ENCODE results near the gene GRK4.
"Not testable (repeated sequence)": the region's sequence is repeated elsewhere in the genome, so short reads cannot be mapped to it uniquely, and the experiment has no call there.

Gene GRK4

DNA sequence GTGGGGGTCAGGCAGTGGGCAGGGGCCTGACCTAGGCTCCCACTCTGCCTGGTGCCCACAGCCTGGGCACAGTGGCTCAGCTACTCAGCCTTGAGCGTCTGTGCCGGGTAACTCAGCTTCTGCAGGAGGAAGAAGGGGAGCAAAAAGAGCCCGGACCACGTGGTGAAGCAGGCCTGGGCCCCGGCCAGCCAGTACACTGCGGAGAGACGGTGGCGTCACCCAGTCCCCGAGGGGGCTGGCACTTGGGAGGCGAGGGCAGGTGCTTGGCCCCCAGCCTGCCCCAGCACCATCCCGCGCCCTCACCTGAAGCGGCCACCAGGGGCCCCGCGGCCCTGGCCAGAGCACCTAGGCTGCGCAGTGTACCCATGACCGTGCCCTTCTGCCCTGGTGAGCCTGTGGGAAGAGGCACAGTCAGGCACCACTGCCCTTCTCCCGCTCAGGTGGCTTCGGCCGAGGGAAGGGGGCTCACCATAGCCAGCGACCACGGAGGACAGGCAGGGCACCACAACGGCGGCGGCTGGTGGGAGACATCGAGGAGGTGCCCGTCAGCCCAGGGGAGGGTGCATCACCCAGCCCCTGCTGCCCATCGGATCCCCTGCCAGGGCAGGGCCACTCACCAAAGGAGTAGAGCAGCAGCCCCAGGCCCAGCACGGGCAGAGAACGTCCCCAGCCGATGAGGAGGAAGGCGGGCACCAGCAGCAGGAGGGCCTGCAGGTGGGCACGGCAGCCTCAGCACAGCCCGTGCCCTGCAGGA is 32.4 kb upstream of the GRK4 start:
- no peak for DNase-seq (ENCODE audit: low spot score)

DNA sequence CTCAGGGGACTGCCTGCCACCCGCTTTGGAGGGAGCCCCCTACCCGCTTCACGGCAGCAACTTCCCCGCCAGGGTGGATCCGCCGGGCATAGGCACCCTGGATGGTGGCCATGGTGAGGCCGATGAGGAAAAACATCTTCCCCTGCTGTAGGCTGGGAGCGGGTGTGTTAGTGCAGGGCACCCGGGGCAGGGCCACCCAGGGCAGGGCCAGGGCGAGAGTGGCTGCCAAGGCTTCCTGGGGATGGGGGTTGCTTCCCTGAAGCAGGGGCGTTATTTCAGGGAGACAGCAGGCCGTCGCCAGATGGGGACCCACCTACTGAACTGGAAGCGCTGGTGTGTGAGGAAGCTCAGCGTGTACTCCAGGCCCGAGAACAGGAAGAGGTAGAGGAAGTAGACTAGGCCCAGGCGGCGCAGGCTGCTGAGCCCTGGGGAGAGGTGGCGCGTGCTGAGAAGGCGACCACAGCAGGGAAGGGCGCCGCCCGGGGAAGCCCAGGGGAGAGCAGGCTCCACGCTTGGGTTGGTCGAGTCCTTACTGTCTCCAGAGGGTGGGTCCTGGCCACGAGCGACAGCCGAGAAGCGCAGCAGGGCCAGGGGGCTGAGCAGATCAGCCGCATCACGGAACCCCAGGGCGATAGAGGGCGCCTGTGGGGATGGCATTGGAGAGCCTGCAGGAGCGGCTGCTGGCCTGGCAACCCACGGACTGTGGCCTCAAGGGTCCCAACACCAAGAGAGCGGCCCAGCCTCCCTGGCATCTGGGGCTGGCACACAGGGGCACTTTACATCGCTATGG is 31.7 kb upstream of the GRK4 start:
- no peak for DNase-seq (ENCODE audit: low spot score)

DNA sequence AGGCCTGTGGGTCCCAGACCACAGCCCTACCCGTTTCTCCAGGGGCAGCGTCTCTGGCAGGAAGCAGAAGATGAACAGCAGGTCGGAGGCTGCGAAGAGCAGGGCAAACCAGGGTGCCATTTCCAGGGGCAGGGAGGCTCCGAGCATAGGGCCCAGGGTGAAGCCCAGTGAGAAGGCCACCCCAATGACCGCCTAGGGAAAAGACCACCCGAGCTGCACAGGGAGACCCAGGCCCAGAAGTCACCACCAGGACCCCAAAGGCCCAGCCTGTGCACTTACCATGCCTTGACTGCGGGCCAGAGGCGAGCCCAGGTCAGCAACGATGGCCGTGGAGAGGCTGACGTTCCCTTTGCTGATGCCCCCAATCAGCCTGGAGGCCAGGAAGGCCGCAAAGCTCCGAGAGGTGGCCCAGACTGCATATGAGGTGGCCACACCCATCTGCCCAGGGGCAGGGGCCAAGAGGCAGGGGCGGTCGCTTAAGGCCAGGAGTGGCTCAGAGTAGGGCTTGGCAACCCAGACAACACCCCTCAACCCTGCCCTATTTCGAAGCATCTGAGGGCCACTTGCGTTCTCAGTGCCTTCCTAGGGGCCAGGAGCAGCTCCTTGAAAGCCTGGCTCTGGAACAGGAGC is 30.9 kb upstream of the GRK4 start:
- DNase-seq (ENCODE audit: low spot score) = no peak

DNA sequence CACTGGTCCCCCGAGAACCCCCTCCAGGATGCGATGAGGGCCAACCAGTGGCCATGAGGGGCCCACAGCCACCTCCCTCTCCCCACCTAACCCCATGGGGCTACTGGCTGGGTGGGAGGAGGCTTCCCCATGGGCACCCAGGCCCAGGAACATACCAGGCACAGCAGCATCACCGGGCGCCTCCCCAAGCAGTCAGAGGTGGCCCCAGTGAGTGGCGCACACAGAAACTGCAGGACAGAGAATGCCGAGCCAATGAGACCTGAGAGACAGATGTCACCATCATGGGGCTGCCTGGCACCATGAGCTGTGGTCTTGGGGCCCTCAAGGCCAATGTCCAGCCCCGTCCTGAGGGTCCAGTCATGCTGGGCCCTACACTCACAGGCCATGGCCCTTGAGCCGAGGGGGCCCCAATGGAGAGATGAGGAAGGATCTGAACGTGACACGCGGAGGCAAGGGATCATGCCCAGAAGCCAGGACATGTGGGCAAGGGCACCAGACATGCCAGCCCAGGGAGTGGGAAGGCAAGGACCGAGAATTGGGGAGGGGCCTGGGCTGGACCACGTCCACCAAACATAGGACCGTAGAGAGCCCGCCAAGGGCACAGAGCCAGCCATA is 30.3 kb upstream of the GRK4 start:
- DNase-seq (ENCODE audit: low spot score) = no peak

DNA sequence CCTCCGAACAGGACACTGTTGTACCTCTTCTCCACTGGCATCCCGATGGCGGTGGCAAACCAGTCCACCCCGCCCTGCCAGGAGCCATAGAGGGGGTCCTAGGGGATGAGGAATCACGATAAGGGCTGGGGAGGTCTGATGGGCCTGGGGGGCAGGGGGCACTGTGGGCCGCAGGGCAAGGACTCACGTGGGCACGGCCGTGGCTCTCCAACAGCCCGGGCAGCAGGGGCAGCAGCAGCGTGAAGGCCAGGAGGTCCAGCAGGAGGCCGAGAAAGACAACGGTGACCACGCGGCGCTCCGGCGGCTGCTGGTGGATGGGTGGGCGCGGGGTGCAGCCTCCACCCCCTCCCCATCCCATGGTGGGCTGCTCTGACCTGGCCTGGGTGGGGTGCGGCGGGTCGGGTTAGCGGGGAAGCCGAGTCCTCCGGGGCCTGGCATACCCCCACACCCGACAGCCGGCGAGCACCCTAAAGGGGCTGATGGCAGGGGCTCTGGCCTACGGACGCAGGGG is 29.8 kb upstream of the GRK4 start:
- DNase-seq (ENCODE audit: low spot score) = no peak

DNA sequence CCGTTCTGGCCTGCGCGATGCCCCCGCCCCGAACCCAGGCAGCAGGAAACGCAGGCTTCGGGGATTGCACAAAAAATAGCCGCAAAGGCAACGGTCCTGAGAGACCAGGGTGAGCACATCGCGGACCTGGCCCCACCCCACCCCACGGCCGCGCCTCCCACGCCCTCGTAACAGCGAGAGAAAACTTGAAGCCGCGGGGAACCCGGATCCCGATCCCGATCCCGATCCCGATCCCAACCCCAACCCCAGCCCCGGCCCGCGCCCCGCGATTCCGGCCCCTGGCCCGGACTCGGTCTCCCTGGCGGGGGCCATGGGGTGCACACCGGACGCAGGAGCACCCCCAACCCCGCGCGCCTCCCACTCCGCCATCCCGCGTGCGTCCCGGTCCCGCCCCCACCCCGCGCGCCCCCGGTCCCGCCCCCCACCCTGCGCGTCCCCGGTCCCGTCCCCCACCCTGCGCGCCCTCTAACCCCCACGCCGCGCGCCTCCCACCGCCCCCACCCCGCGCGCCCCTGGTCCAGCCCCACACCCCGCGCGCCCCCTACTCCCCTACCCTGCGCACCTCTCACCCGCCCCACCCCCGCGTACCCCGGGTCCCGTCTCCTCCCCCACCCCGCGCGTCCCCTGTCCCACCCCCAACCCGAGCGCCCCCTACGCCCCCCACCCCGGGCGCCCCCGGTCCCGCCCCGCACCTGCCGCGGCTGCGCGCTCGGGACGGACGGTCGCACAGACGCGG is 29.1 kb upstream of the GRK4 start:
- no peak for DNase-seq (ENCODE audit: low spot score)

DNA sequence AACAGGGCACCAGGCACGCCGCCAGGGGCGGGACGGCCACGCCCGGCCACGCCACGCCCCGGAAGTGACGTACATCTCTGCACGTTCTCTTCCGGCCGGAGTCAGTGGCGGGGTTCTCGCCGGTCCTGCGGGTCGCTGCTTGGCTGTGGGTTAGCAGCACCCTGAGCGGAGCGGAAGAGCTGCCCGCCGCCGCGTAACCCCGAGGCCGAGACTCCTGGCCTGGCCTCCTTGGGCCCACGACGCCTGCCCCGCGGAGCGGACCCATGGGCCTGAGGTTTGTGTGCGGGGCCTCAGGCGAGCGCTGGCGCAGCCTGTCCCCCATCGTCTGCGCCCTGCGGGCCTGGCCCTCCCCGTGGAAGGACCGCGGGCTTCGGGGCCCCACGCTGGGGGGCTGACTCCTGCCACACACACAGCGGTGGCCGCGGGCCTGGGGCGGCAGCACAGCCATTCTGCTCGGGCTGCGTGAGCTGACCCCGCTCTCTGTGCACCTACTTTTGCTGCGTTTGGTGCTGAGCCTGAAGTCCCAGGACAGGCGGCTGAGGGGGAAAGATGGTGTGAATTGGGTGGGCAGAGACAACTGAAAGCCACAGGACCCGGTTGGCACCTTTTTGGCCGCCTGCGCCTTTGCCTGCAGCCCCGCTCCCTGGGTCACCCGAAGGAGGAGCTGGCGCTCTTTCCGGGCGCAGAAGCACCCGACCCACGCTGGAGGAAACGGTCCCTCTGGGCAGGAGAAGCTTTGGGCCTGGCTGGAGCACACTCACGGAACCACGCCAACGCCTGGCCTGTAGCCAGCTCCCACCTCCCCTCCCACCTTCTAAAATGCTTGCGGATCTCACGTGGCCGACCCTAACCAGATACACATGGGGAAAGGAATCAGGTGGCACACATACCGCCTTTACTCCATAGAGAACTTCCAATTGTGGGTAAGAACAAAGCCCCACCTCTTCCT is 28.3 kb upstream of the GRK4 start:
- peak; percentile 96 for DNase-seq (ENCODE audit: low spot score)

DNA sequence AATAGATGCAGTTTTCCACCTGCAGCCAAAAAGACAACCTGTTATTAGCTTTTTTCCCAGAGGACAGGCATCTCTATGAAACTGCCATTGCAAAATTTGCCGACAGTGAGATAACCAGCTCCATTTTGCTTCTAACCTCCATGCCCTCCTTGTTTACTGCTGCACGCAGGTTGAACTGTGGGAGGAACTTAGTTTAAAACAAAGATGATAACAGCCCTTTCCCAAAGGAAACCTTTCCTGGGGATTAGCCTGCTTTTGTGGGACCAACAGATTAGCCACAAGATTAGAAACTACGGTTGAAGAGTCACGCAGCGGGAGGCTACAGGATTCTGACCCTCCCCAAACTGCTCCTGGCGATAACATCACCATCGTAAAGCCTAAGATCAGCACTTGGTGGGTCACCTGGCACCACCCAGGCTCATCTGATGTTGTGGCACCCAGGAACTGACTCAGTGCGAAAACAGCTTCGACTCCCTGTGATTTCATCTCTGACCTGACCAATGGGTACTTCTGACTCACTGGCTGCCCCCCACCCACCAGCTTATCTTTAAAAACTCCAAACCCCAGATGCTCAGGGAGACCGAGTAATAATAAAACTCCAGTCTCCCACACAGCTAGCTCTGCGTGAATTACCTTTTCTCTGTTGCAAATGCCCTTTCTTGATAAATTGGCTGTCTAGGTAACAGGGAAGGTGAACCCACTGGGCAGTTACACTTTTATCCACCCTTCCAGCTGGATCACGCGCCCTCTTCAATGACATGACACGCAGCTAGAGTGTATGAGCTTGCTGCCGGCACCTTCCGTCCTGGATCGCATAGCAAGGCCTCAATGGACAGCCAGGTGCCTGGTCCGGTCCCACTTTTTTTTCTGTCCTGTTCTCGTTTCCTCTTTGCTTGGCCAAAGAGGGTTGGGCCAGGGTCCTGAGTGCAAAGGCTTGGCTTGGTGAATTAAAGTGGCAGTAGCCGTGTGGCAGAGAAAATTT is 27.3 kb upstream of the GRK4 start:
- DNase-seq (ENCODE audit: low spot score) = no peak

DNA sequence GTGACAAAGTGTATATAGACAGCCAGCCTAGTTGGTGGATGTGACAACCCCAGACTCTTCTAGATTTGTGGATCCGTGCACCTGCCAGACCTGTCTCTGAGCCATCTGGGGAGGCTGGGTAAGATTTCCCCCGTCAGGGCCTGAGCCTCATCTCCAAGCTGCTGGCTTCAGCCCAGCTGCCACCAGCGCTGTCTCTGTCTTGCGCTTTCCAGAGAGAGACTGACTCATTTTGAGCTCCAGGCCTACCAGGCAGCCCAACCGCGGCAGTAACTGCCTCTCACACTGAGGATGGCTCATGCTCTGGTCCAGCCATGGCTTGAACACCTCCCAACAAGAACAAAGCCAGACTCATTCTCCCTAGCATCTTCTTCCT is 26.6 kb upstream of the GRK4 start:
- DNase-seq (ENCODE audit: low spot score) = no peak

DNA sequence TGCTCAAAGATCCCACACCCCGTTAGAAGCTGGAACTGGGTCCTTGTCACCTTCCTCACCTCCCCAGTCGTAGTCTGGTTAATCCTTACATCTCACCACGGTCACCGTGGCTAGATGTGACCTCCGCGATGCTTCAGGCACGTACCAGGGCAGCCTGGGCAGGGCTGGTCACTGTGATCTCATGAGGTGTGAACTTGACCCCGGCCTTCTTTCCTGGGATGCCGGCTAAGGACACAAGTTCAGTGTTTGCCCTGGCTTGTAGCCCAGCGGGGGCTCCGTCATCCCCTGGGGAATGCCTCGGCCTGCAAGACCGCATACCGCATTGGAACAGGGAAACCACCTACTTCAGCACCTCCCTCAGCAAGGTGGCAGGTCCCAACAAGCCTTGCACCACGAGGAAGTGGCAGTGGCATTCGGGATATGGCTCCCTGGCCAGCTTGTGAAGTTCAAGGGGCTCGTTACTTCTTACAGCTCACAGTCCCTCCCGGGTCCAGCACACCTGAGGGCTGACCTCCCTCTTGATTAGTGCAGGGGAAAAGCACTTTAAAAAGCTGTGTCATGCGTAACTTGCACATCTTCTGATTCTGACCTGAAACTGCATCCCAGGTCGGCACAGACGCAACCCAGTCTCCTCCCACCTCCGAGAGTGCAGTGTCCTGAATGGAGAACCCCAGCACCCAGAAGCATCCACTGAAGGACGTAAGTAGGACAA is 26.1 kb upstream of the GRK4 start:
- no peak for DNase-seq (ENCODE audit: low spot score)

DNA sequence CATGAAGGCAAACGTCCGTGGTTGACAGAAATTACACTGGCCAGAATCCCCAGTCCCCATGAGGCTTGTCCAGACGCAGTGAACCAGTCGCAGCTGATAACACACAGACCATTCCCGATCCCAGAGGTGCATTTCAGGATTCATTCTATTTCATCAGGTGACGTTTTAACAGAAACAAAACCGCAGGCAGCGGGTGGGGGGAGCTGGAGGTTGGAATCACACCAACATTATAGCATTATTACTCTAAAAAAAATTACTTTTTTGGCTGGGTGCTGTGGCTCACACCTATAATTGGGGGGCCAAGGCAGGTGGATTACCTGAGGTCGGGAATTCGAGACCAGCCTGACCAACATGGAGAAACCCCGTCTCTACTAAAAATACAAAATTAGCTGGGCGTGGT is 25.4 kb upstream of the GRK4 start:
- no peak for DNase-seq (ENCODE audit: low spot score)

DNA sequence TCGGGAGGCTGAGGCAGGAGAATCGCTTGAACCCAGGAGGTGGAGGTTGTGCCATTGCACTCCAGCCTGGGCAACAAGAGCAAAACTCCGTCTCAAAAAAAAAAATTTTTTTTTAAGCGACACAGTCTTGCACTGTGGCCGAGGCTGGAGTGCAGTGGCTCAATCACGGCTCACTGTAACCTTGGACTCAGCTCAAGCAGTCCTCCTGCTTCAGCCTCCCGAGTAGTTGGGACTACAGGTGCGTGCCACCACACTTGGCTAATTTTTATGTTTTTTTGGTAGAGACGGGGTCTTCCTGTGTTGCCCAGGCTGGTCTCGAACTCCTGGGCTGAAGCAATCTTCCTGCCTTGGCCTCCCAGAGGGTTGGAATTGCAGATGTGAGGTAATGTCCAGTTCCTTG is 25.0 kb upstream of the GRK4 start:
- DNase-seq (ENCODE audit: low spot score) = not testable (repeated sequence)

DNA sequence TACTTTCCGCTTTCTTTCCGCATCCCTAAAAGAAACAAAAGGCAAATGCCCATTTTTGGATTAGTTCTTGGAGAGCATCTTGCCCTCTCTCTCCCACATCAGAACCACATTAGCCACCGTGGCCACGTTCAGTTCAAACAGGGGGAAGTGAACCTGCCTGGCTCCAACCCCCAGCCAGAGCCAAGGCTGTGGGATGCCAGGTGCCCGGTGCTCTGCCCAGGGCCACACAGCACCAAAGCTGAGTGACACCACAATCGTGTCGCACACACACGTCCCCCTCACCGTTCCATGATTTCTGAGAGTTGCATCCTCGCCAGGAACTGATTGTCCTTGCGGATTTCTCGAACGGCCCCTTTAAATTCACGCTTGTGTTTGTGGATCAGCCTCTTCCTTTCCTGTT is 24.5 kb upstream of the GRK4 start:
- no peak for DNase-seq (ENCODE audit: low spot score)

DNA sequence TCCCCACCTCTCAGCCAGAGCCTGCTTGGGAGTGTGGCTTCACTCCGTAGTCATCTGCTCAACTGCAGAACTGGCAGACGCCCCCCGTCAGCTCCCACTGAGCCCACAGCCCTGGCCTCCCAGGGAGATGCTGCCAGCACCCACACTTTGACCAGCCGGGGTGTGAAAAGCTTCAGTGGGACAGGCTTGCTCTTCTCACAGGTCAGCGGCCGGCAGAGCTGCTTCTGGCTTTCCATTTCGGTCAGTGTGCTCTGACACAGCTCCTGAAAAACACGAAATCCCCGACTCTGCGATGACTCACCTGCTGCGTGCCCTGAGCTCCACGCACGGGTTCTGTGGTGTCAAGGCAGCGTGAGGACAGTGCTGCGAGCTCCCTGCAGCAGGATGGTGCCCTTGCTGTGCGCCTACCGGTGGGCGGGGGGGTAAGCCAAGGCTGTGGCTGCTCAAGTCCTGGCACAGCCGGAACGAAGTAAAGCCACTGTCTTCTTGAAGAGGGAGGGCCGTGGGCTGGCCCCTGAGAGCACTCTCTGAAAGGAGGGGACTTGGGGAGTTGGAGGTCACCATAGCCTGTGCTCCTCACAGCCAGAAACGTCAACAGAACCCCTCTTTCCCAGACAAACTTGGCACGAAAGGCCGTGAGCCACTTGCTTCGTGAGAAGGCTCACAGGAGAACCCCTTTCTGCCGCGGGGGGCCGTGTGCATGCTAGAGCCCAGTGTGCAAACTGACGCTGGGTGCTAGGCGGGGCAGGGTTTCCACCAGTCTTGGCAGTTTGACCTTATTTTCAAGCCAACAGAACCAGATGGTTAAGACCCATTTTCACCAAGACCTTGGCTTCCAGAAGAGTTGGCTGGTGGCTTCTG is 23.8 kb upstream of the GRK4 start:
- DNase-seq (ENCODE audit: low spot score) = no peak

DNA sequence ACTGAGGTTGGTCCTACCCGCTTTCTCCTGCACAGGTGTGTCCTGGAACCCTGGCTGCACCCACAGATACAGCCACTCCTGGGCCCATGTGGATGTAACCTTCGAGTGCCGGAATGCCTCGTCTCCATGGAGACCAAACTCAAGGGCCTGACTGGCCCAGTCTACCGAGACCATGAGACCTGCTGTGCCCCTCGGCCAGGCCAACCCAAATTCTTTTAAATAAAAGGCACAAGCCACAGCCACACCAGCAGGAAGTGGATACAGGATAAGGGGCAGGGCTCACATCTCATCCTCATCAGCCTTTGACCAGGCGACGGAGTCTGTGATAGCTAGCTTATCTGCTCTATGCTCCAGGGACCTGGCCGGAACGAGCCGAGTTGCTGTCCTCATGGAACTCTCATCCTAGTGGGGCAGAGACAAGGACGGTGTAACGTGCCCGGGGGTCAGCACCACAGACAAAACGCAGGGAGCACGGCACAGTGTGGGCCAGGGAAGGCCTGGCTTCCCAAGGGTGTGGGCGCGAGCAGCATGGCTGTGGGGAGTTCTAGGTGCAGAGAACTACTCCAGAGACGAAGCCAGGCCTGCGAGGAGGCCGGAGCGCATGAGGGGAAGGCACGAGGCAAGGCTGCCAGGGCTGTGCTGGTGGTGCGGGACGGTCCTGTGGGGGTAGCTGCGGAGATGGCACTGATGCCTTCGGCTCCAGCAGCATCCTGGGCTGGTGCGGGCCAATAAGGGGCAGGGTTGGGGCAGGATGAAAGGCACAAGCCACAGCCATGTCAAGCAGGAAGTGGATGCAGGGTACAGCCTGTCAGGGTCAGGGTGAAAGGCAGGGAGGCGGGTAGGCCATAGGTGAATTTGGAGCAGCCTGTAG is 22.9 kb upstream of the GRK4 start:
- no peak for DNase-seq (ENCODE audit: low spot score)

DNA sequence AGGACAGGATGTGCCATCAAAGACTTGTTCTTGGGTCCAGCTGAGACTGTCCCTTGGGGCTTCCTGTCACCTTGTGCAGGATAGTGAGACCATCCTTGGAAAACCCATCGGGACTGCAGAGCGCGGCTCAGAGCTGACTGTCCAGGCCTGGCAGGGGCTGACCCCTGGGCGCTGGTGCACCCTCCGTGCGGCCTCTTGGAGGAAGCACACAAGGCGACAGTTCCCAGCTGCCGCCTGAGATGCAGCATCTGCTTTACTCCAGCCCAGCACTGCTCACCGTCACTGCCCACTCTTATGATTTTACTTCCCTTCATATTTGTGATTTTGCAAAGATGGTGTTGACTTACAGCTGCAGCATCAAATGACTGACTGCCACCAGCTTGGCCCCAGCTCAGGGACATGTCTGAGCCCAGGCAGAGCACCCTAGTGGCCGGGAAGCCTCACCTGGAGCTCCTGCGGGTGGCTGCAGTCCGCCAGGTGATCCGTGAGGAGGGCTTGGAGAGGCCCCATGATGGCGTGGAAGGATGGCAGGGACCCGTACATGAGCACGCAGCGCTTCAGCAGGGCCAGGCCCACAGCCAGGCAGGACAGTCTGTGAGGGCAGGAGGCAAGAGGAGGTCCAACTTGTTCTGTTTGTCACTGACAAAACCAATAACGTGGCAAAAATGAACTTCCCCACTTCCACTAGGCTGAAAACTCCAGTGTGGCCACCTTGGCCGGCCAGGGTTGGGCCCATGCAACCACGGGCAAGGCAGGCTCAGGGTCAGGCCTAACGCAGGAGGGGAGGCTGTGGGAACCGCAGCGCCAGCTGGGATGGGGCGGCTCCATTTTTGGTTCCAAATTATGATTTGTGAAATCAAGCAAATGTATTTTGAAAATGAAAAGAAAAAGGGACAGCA is 22.0 kb upstream of the GRK4 start:
- no peak for DNase-seq (ENCODE audit: low spot score)

Measured in HuH-7.5 (cell line).